Activated CD4-positive, CD25-positive, alpha-beta regulatory T cell treated with anti-CD3 and anti-CD28 coated beads, Interleukin-2, amount 50 U/mL, for 16 hours (primary cell): ENCODE results near the gene SAMD4A.

Experiments
- DNase-seq: peaks from one replicate; pipeline ENCODE4 v3.0.0-alpha.2; 2020; ENCODE audit warnings: low read depth, low spot score

Gene SAMD4A

DNA sequence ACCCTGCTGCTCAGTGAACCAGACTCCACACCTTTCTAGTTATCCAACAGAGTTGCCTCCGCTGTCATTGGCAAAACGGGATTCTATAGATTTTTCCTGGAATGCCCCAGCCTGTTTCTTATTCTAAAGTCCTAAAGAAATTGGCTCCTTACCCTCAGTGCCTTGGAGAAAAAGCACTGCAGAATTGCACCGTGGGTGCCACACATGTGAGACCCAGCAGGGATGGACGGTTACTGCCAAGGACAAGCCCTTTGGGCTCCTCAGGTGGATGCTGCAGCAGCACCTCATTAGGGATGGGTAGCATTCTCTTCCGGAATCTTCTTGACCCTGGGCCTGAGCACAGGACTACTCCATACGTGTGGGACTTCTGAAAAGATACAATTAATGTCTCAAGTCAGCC is 214.2 kb downstream of the SAMD4A start:
- no peak for DNase-seq

DNA sequence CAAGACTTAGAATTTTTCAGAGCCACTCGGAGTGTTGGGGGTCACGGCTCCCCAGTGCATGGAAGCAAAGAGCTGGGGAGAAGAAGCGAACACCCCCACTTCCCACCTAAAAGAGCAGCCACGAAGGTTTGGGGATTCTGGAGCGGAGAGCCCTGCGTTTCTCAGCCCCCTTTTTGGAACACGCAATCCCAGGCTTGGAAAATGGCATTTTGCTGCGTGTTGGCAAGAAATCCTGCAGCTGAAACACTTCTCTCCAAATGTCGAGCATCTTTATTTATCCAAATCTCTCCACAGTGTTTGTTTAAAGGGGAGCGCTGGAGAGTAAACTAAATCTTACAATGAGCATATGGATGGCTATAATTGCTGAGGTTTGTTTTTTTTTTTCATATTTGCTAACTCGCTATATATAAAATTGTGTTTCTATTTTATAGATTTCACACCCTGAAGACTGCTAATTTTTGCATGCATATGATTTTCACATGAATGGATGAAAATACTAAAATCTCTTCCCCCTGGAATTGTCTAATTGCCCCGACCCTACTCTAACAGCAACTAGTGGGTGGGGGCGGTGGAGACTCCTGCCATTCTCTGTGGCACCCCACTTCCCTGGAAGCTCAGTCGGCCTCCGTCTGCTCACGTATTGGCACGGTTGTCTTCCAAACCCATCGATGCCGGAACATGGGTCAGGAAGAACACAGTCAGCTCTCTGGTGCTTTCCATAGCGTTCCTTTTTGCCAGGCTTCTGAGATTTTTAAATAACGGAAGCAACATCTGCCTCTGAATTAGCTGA is 215.2 kb downstream of the SAMD4A start:
- DNase-seq: no peak

GRCh38 chr14:54782751-54783659 is 216.1 kb downstream of the SAMD4A start:
- DNase-seq: no peak

- DNase-seq: no peak
Observed at GRCh38 chr14:54783660-54784015, 216.7 kb downstream of the SAMD4A start.

DNA sequence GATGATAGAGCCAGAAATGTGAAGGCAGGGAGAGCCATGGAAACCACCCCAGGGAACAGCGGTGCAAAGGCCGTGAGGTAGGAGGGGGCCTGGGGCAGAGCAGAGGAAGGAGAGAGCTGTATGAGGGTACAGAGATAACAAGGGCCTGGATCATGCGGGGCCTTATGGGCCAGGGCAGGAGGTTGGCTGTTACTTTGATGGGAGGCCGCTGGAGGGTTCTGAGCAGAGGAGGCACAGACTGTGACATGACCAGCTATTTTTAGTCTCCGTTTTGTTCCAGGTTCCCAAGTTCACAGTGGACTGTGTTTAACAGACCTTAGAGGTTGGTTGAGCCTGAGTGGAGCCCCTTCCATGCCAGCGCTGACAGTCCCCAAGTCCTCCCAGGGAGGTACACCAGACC is 217.1 kb downstream of the SAMD4A start:
- DNase-seq: no peak

- DNase-seq: no peak
Observed at GRCh38 chr14:54784657-54785056, 217.7 kb downstream of the SAMD4A start.

- DNase-seq: no peak
Observed at GRCh38 chr14:54785136-54785777, 218.3 kb downstream of the SAMD4A start.

GRCh38 chr14:54785778-54786770 is 219.1 kb downstream of the SAMD4A start:
- DNase-seq: no peak

DNA sequence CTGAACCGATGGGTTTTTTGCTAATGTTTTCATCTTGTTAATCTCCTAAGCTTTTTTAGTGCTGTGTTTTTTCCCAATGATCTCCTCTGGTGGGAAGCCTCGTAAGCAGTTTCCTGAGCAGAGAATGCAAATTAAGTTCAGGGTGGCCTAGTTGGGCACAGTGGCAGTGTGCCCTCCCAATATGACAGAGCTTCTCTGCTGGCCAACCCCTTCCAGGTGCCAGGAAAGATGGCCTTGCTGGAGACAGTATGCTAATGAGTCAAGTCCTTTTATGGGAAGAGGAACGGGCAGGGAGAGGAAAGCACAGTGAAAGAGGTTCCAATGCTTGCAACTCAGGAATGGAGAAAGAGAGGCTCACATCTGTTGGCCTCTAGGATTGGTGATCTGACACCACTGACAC is 219.9 kb downstream of the SAMD4A start:
- no peak for DNase-seq

DNA sequence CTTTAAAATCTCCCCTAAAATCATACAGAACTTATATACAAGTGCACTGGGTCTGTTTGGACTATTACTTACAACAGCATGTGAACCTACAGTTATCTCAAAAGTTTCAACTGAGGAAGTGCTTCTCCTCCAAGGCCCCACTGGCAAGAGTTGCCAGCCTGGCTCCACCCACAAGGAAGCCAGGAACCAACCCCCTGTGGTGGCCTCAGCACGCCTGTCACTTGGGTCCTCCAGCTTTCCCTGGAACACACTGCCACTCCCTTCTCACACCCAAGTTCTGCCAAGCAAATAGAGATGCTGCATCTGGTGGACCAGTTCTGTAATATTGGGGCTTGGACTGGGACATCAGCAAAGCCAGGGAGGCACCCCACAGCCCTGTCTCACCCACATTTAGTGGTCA is 220.3 kb downstream of the SAMD4A start:
- DNase-seq: no peak

- no peak for DNase-seq
Observed at GRCh38 chr14:54788701-54789100, 221.8 kb downstream of the SAMD4A start.

- DNase-seq: no peak
Observed at GRCh38 chr14:54789166-54789565, 222.2 kb downstream of the SAMD4A start.

DNA sequence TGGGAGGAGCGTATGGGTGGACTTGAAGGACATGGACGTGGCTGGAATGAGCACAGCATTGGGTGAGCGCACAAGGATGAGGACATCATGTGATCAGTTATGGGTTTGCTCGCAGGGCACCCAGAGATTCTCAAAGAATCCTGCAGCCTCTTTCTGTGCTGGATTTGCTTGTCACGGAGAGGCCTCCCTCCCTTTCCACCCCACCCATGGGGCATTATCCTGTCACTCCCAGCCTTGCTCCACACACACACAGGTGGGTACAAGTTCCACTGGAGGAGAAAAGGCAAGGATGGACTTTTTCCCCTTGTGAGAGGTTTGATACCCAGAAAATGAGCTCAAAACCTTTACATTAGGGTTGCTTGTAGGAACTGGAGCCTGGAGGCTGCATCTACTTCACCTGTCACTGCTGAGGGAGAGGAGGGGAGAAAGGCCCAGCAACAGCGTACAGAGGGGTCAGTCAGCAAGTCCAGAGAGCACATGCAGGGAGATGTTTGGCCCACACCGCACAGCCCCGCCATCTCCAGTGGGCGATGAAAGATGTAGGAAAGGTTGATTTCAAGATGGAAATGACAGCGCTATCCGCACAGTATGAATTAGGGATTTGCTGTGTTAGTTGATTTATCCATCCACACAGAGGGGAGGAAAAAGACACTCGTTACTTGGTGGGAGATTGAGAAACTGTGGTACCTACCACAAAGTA is 223.0 kb downstream of the SAMD4A start:
- no peak for DNase-seq

- no peak for DNase-seq
Observed at GRCh38 chr14:54791001-54791400, 224.1 kb downstream of the SAMD4A start.

- DNase-seq: no peak
Observed at GRCh38 chr14:54792288-54792687, 225.4 kb downstream of the SAMD4A start.

GRCh38 chr14:54794159-54794558 is 227.2 kb downstream of the SAMD4A start:
- DNase-seq: no peak

DNA sequence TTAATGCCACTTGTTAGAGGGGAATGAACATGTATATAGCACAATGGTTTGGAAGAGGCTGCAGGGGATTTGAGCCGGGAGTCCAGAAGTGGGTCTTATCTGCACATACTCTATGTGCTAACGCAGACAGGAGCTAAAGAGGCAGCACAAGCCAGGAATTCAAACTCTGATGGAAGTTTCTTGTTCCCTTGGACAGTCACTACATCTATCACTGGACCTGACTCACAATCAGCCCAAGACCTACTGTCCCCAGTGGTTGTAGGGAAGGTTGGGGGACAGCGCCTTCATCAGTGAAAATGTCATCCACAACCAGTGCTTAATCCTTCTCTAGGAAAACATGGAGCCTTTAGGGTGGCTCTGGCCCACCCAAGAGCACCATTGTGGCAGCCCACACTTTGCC is 227.9 kb downstream of the SAMD4A start:
- DNase-seq: no peak

- no peak for DNase-seq
Observed at GRCh38 chr14:54796961-54797360, 230.0 kb downstream of the SAMD4A start.

DNA sequence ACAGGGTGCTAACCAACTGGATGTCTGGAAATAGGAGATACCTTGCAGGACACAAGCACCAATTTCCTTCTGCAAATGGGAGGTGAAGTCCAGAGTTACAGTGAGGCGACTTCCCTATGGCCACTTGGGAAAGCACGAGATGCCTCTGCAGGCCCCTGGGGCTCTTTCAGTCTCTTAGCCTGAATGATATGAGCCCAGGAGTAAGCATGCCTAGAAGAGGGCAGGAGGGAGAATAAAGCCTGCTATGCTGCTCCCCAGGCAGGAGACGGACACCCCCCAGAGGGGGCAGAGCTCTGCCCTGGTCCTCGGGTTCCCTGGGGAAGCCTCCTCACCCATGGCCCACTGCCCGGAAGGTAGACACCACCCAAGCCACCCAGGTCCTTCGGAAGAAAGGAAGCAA is 230.6 kb downstream of the SAMD4A start:
- DNase-seq: no peak

- DNase-seq: no peak
Observed at GRCh38 chr14:54797986-54798385, 231.1 kb downstream of the SAMD4A start.
